ENCODE data around the gene DUSP15.

Gene DUSP15

DNA sequence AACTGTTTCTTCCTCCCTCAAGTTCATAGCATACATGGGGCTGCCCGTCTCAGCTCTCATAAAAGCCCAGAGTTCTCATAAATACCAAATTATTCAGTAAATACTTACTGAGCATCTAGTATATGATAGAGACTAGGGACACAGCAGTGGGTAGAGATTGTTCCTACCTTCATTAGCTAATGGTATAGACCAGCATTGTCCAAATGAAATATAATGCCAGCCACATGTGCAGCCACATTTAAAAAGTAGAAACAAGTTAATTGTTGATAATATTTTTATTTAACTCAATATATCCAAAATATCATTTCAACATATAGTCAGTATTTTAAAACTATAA, 1.3 kb upstream of the DUSP15 start:
- DNase-seq (ENCODE audit: low spot score in 2 of 2) (no peak), ATAC-seq (ENCODE audit: low read depth) (no peak)
- peaks cover 26% of the 10 kb centered on the region for H3K27me3 Mint-ChIP-seq
- no peak overlapping the region for H3K4me3 Mint-ChIP-seq
- peaks cover 34% of the 10 kb centered on the region for H3K4me1 Mint-ChIP-seq
- no peak overlapping the region for H3K27ac Mint-ChIP-seq
- H3K36me3 Mint-ChIP-seq: peaks cover 4% of the 10 kb centered on the region
- H3K9me3 Mint-ChIP-seq: no peaks in the 10 kb centered on the region

- H3K4me3 Mint-ChIP-seq: peak overlapping the region; percentile 95
- ATAC-seq (ENCODE audit: low read depth) (peak; percentile 8), DNase-seq (ENCODE audit: low spot score in 2 of 2) (no peak)
- peaks cover 34% of the 10 kb centered on the region for H3K4me1 Mint-ChIP-seq
- H3K27ac Mint-ChIP-seq: peak overlapping the region; percentile 61
- H3K9me3 Mint-ChIP-seq: no peaks in the 10 kb centered on the region
- H3K27me3 Mint-ChIP-seq: peaks cover 26% of the 10 kb centered on the region
- H3K36me3 Mint-ChIP-seq: peaks cover 4% of the 10 kb centered on the region
Observed at GRCh38 chr20:31870726-31871617, 645 bp upstream of the DUSP15 start.

- Mint-ChIP-seq H3K36me3 (peaks cover 4% of the 10 kb centered on the region), H3K27ac (peak overlapping the region; percentile 75), H3K4me3 (peak overlapping the region; percentile 92), H3K9me3 (no peaks in the 10 kb centered on the region), H3K4me1 (peaks cover 31% of the 10 kb centered on the region), H3K27me3 (peaks cover 26% of the 10 kb centered on the region)
- ATAC-seq (ENCODE audit: low read depth) (peak; percentile 7), DNase-seq (ENCODE audit: low spot score in 2 of 2) (no peak)
Observed at GRCh38 chr20:31869673-31869941, 720 bp downstream of the DUSP15 start.

GRCh38 chr20:31868853-31869672, 1.3 kb downstream of the DUSP15 start:
- Mint-ChIP-seq H3K27ac (peak overlapping the region; percentile 75), H3K36me3 (peaks cover 4% of the 10 kb centered on the region), H3K27me3 (peaks cover 26% of the 10 kb centered on the region), H3K4me3 (peak overlapping the region; percentile 92), H3K9me3 (no peaks in the 10 kb centered on the region), H3K4me1 (peaks cover 30% of the 10 kb centered on the region)
- peak; percentile 51 for ATAC-seq (ENCODE audit: low read depth)
- no peak for DNase-seq (ENCODE audit: low spot score in 2 of 2)

DNA sequence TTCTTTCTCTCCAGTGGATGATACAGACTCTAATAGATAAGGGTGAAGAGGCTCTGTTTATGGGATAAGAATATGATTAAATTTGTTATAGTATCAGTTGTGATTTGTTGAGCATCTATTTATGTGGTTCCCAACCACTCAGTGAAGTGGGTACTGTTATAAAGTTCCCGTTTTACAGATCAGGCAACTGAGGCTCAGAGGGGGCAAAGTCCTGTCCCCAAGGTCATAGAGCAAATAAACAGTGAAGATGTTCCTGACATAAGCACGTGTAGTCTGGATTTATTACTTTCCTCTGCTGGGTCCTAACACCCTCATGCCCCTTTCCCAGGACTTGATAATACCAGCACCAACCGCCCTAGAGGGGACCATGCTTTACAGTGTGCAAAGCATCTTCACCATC, 4.1 kb downstream of the DUSP15 start:
- ATAC-seq (ENCODE audit: low read depth) (no peak), DNase-seq (ENCODE audit: low spot score in 2 of 2) (no peak)
- no peak overlapping the region for H3K4me3 Mint-ChIP-seq
- peaks cover 4% of the 10 kb centered on the region for H3K36me3 Mint-ChIP-seq
- peaks cover 29% of the 10 kb centered on the region for H3K27me3 Mint-ChIP-seq
- H3K27ac Mint-ChIP-seq: no peak overlapping the region
- no peaks in the 10 kb centered on the region for H3K9me3 Mint-ChIP-seq
- peaks cover 32% of the 10 kb centered on the region for H3K4me1 Mint-ChIP-seq

GRCh38 chr20:31864521-31865400, 5.6 kb downstream of the DUSP15 start:
- H3K27me3 Mint-ChIP-seq: peaks cover 24% of the 10 kb centered on the region
- ATAC-seq (ENCODE audit: low read depth): no peak
- DNase-seq (ENCODE audit: low spot score in 2 of 2): no peak
- peaks cover 25% of the 10 kb centered on the region for H3K4me1 Mint-ChIP-seq
- H3K36me3 Mint-ChIP-seq: peaks cover 2% of the 10 kb centered on the region
- H3K27ac Mint-ChIP-seq: no peak overlapping the region
- H3K9me3 Mint-ChIP-seq: no peaks in the 10 kb centered on the region
- H3K4me3 Mint-ChIP-seq: no peak overlapping the region

GRCh38 chr20:31863296-31864085, 6.8 kb downstream of the DUSP15 start:
- Mint-ChIP-seq H3K4me1 (peaks cover 14% of the 10 kb centered on the region), H3K4me3 (no peak overlapping the region), H3K27me3 (peaks cover 14% of the 10 kb centered on the region), H3K36me3 (no peaks in the 10 kb centered on the region), H3K27ac (no peak overlapping the region), H3K9me3 (no peaks in the 10 kb centered on the region)
- DNase-seq (ENCODE audit: low spot score in 2 of 2) (no peak), ATAC-seq (ENCODE audit: low read depth) (no peak)

DNA sequence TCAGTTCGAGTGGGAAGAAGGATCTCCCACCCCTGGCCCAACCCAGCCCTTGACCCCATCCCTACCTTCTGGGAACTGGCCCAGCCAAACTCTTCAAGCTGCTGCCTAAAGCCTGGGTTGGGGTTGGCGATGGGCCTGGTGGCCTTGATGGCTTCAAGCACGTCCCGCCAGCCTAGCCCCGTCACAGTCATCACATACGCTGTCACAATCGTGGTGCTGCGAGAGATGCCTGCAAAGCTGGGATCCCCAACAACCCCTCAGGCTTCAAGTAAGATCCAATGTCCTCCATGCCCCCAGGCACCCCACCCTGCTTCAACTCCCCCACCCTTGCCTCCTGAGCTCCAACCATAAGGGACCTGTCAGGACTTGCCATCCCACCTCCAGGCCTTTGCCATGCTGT, 7.8 kb downstream of the DUSP15 start:
- H3K27ac Mint-ChIP-seq: no peak overlapping the region
- H3K27me3 Mint-ChIP-seq: peaks cover 11% of the 10 kb centered on the region
- no peaks in the 10 kb centered on the region for H3K36me3 Mint-ChIP-seq
- DNase-seq (ENCODE audit: low spot score in 2 of 2): no peak
- no peaks in the 10 kb centered on the region for H3K9me3 Mint-ChIP-seq
- H3K4me1 Mint-ChIP-seq: peaks cover 15% of the 10 kb centered on the region
- ATAC-seq (ENCODE audit: low read depth): no peak
- H3K4me3 Mint-ChIP-seq: no peak overlapping the region

DNA sequence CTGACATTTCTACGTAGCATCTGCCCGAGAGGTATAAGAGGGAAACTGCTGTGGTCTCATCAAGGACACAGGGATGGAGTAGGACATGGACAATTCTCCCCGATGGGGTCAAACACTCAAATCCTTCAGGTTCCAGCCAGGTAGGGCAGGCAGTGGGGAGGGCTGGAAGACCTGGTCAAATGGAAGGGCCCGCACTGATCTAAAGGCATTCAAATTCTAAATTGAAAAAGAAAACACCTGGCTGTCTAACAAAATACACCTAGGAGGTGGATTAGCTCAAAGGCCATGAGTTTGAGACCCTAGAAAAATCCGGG, 8.2 kb downstream of the DUSP15 start:
- Mint-ChIP-seq H3K9me3 (no peaks in the 10 kb centered on the region), H3K4me1 (peaks cover 15% of the 10 kb centered on the region), H3K27ac (no peak overlapping the region), H3K4me3 (peak overlapping the region; percentile 83), H3K36me3 (no peaks in the 10 kb centered on the region), H3K27me3 (peaks cover 9% of the 10 kb centered on the region)
- DNase-seq (ENCODE audit: low spot score in 2 of 2) (no peak), ATAC-seq (ENCODE audit: low read depth) (no peak)

DNA sequence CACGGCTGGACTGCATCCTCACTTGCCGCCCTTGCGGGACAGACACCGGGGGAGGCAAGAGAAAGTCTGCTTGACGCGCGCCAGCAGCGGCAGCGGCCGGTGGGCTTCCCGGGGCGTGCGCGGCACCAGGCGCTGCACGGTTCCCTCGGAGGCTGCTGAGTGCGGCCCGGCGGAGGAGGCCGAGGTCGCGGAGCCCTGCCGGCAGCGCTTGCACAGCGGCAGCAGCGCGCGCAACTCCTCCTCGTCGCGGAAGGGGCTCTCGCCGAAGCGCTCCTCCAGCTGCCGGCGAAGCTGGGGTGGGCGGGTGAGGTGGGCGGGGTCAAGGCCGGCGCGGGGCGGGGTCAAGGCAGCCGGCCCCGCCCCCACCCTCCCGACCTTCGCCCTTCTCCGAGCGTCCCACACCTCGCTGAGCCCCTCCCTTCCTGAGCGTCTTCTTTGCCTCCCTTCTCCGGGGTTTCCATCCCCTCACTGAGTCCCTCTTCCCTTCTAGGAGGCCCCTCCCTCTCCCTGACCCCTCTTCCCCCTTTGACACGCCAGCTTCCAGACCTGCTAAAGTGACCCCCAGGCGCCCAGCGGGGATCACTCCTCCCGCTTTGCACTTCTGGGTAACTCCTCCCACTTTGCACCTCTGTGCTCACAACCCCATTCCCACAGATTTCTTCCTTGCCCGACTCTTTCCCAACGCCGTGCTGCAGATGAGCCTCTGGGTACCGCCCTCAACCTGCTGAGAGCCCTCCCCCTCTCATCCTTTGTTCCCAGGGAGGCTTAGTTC, 8.8 kb downstream of the DUSP15 start:
- Mint-ChIP-seq H3K9me3 (no peaks in the 10 kb centered on the region), H3K27me3 (peaks cover 7% of the 10 kb centered on the region), H3K4me3 (peak overlapping the region; percentile 83), H3K4me1 (peaks cover 12% of the 10 kb centered on the region), H3K27ac (no peak overlapping the region), H3K36me3 (no peaks in the 10 kb centered on the region)
- DNase-seq (ENCODE audit: low spot score in 2 of 2): peak in 1 of 2 donors; percentile 63
- peak; percentile 75 for ATAC-seq (ENCODE audit: low read depth)

DNA sequence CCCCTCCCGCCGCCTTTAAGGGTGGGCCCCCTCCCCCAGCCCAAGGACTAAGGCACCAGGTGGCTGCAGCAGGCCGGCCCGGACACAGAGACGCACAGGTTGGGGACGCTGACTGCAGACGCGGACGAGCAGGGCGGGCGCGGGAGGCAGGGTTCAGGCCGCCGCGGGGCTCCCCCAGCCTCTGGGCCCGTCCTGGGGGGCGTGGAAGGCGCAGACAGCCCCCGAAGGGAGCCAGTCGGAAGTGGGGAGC, 9.3 kb downstream of the DUSP15 start:
- Mint-ChIP-seq H3K4me1 (peaks cover 12% of the 10 kb centered on the region), H3K9me3 (no peaks in the 10 kb centered on the region), H3K27me3 (peaks cover 7% of the 10 kb centered on the region), H3K27ac (no peak overlapping the region), H3K36me3 (no peaks in the 10 kb centered on the region), H3K4me3 (peak overlapping the region; percentile 29)
- peak; percentile 10 for ATAC-seq (ENCODE audit: low read depth)
- no peak for DNase-seq (ENCODE audit: low spot score in 2 of 2)

DNA sequence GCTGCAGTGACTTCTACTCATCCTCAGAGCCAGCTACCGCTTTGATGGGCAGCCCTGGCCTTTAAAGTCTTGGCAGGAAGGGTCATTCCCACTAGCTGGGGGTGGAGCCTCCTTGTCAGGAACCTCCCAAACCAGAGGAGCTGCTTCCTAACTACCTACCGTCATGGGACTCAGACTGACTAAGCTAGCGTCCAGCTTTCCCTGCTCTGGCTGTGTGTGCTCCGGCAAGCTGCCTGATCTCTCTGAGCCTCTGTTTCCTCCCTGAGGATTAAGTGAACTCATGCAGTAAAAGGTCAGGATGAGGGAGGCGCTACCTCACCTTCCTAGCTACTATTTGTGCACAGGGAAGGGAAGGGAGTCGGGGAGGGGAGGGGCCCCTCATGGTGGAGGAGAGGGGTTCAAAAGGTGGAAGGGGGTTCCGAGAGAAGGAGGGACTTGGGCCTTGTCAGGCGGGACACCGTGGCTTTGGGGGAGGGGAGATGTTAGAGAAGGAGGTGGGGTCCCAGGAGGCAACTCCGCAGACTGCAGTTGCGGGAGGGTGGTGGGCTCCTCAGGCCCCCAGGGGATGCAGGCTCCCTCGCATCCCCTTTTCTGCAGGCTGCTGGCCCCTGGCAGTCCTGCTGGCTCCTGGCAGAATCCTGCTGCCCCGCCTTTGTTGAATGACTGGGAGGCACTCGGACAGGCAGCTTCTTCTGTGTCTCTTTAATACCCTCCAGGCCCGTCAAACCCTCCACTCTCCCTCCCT, 9.8 kb downstream of the DUSP15 start:
- Mint-ChIP-seq H3K27me3 (peaks cover 7% of the 10 kb centered on the region), H3K4me3 (peak overlapping the region; percentile 53)

More for the DNA sequence above, 9.8 kb downstream of the DUSP15 start:
- H3K36me3 Mint-ChIP-seq: no peaks in the 10 kb centered on the region
- DNase-seq (ENCODE audit: low spot score in 2 of 2) (no peak), ATAC-seq (ENCODE audit: low read depth) (no peak)
- H3K4me1 Mint-ChIP-seq: peaks cover 12% of the 10 kb centered on the region
- H3K27ac Mint-ChIP-seq: no peak overlapping the region
- H3K9me3 Mint-ChIP-seq: no peaks in the 10 kb centered on the region
